Activated T-cell treated with anti-CD3 and anti-CD28 coated beads, Interleukin-2, amount 50 U/mL, for 24 hours (primary cell): ENCODE data around the gene RPA1.
"Not testable (repeated sequence)": the region's sequence is repeated elsewhere in the genome, so short reads cannot be mapped to it uniquely, and the experiment has no call there.

Source experiments
- DNase-seq: peaks from one replicate; pipeline ENCODE4 v3.0.0-alpha.2; 2020
- H3K27ac Mint-ChIP-seq: 2 replicates; pipeline ENCODE4 v1.8.0; 2020; ENCODE audit warnings: mild to moderate bottlenecking, mixed read lengths
- H3K27me3 Mint-ChIP-seq: 2 replicates; pipeline ENCODE4 v1.8.0; 2020; ENCODE audit warnings: mixed read lengths
- H3K36me3 Mint-ChIP-seq: 2 replicates; pipeline ENCODE4 v1.8.0; 2020; ENCODE audit warnings: low read depth, mixed read lengths
- H3K4me1 Mint-ChIP-seq: 2 replicates; pipeline ENCODE4 v1.8.0; 2020; ENCODE audit warnings: low read depth, mixed read lengths
- H3K4me3 Mint-ChIP-seq: 2 replicates; pipeline ENCODE4 v1.8.0; 2020; ENCODE audit warnings: mild to moderate bottlenecking, moderate library complexity, mixed read lengths
- H3K9me3 Mint-ChIP-seq: 2 replicates; pipeline ENCODE4 v1.8.0; 2020; ENCODE audit warnings: mixed read lengths

RPA1 gene

GRCh38 chr17:1880851-1881630 is 51.2 kb downstream of the RPA1 start:
- Mint-ChIP-seq H3K36me3 (peaks cover 93% of the 10 kb centered on the region), H3K4me3 (no peak overlapping the region), H3K4me1 (peaks cover 10% of the 10 kb centered on the region), H3K27me3 (no peaks in the 10 kb centered on the region), H3K27ac (no peak overlapping the region), H3K9me3 (no peaks in the 10 kb centered on the region)
- DNase-seq: no peak

- Mint-ChIP-seq H3K27ac (no peak overlapping the region), H3K4me3 (no peak overlapping the region), H3K4me1 (peaks cover 3% of the 10 kb centered on the region), H3K36me3 (peaks cover 93% of the 10 kb centered on the region), H3K9me3 (no peaks in the 10 kb centered on the region), H3K27me3 (no peaks in the 10 kb centered on the region)
- DNase-seq: no peak
These were observed 53.0 kb downstream of the RPA1 start for GRCh38 chr17:1882836-1883235.

GRCh38 chr17:1883536-1883935 is 53.7 kb downstream of the RPA1 start:
- H3K27ac Mint-ChIP-seq: no peak overlapping the region
- peaks cover under 1% of the 10 kb centered on the region for H3K4me1 Mint-ChIP-seq
- no peak for DNase-seq
- no peaks in the 10 kb centered on the region for H3K9me3 Mint-ChIP-seq
- H3K27me3 Mint-ChIP-seq: no peaks in the 10 kb centered on the region
- H3K4me3 Mint-ChIP-seq: no peak overlapping the region
- peaks cover 93% of the 10 kb centered on the region for H3K36me3 Mint-ChIP-seq

GRCh38 chr17:1888741-1889140 is 58.9 kb downstream of the RPA1 start:
- Mint-ChIP-seq H3K27ac (no peak overlapping the region), H3K36me3 (peaks cover 90% of the 10 kb centered on the region), H3K4me1 (peaks cover 6% of the 10 kb centered on the region), H3K4me3 (no peak overlapping the region), H3K27me3 (no peaks in the 10 kb centered on the region), H3K9me3 (no peaks in the 10 kb centered on the region)
- DNase-seq: no peak

GRCh38 chr17:1890758-1891450 is 61.1 kb downstream of the RPA1 start:
- Mint-ChIP-seq H3K4me1 (peaks cover 6% of the 10 kb centered on the region), H3K36me3 (peaks cover 87% of the 10 kb centered on the region), H3K27ac (peak overlapping the region; percentile 82), H3K9me3 (no peaks in the 10 kb centered on the region), H3K27me3 (no peaks in the 10 kb centered on the region), H3K4me3 (no peak overlapping the region)
- DNase-seq: no peak

GRCh38 chr17:1894753-1895339 is 65.0 kb downstream of the RPA1 start:
- Mint-ChIP-seq H3K4me3 (no peak overlapping the region), H3K4me1 (peaks cover 6% of the 10 kb centered on the region), H3K36me3 (peaks cover 91% of the 10 kb centered on the region), H3K27me3 (no peaks in the 10 kb centered on the region), H3K9me3 (no peaks in the 10 kb centered on the region), H3K27ac (no peak overlapping the region)
- no peak for DNase-seq

- H3K4me3 Mint-ChIP-seq, H3K27ac Mint-ChIP-seq, DNase-seq, H3K9me3 Mint-ChIP-seq, H3K4me1 Mint-ChIP-seq, H3K27me3 Mint-ChIP-seq: not testable (repeated sequence)
- peaks cover 89% of the 10 kb centered on the region for H3K36me3 Mint-ChIP-seq
These were observed 65.7 kb downstream of the RPA1 start for GRCh38 chr17:1895479-1895878.

- no peak overlapping the region for H3K4me3 Mint-ChIP-seq
- H3K9me3 Mint-ChIP-seq: no peaks in the 10 kb centered on the region
- no peak overlapping the region for H3K27ac Mint-ChIP-seq
- H3K4me1 Mint-ChIP-seq: peaks cover 1% of the 10 kb centered on the region
- H3K36me3 Mint-ChIP-seq: peaks cover 80% of the 10 kb centered on the region
- H3K27me3 Mint-ChIP-seq: no peaks in the 10 kb centered on the region
- no peak for DNase-seq
These were observed 66.7 kb downstream of the RPA1 start for GRCh38 chr17:1896243-1897104.

GRCh38 chr17:1897105-1897656 is 67.4 kb downstream of the RPA1 start:
- no peak for DNase-seq
- no peak overlapping the region for H3K27ac Mint-ChIP-seq
- no peak overlapping the region for H3K4me3 Mint-ChIP-seq
- H3K36me3 Mint-ChIP-seq: peaks cover 73% of the 10 kb centered on the region
- H3K4me1 Mint-ChIP-seq: no peaks in the 10 kb centered on the region
- H3K9me3 Mint-ChIP-seq: no peaks in the 10 kb centered on the region
- H3K27me3 Mint-ChIP-seq: no peaks in the 10 kb centered on the region

GRCh38 chr17:1898332-1898731 is 68.5 kb downstream of the RPA1 start:
- no peaks in the 10 kb centered on the region for H3K4me1 Mint-ChIP-seq
- H3K27ac Mint-ChIP-seq: no peak overlapping the region
- H3K27me3 Mint-ChIP-seq: no peaks in the 10 kb centered on the region
- H3K9me3 Mint-ChIP-seq: no peaks in the 10 kb centered on the region
- no peak for DNase-seq
- peaks cover 61% of the 10 kb centered on the region for H3K36me3 Mint-ChIP-seq
- no peak overlapping the region for H3K4me3 Mint-ChIP-seq

- Mint-ChIP-seq H3K4me1 (no peaks in the 10 kb centered on the region), H3K4me3 (no peak overlapping the region), H3K9me3 (no peaks in the 10 kb centered on the region), H3K36me3 (peaks cover 57% of the 10 kb centered on the region), H3K27ac (no peak overlapping the region), H3K27me3 (no peaks in the 10 kb centered on the region)
- no peak for DNase-seq
These were observed 69.1 kb downstream of the RPA1 start for GRCh38 chr17:1898872-1899271.

- H3K4me3 Mint-ChIP-seq: no peak overlapping the region
- H3K36me3 Mint-ChIP-seq: peaks cover 51% of the 10 kb centered on the region
- no peak for DNase-seq
- H3K9me3 Mint-ChIP-seq: no peaks in the 10 kb centered on the region
- no peaks in the 10 kb centered on the region for H3K27me3 Mint-ChIP-seq
- no peak overlapping the region for H3K27ac Mint-ChIP-seq
- no peaks in the 10 kb centered on the region for H3K4me1 Mint-ChIP-seq
These were observed 69.7 kb downstream of the RPA1 start for GRCh38 chr17:1899403-1900000.

GRCh38 chr17:1904273-1905182 is 74.7 kb downstream of the RPA1 start:
- Mint-ChIP-seq H3K27ac (no peak overlapping the region), H3K4me3 (no peak overlapping the region), H3K27me3 (peaks cover 42% of the 10 kb centered on the region), H3K4me1 (peaks cover 8% of the 10 kb centered on the region), H3K9me3 (no peaks in the 10 kb centered on the region), H3K36me3 (peaks cover 3% of the 10 kb centered on the region)
- no peak for DNase-seq
